HG03432 (cell line): ENCODE results near the gene OLR1.
A peak's percentile ranks its signal among the peaks of the same experiment; 100 is the strongest.
"Not testable (repeated sequence)": the region's sequence is repeated elsewhere in the genome, so short reads cannot be mapped to it uniquely, and the experiment has no call there.

Source experiments
- ATAC-seq: cut with Tn5 transposase; IDR thresholded peaks from one replicate; pipeline ENCODE4 v1.9.1; 2021; ENCODE audit warnings: mild to moderate bottlenecking, moderate library complexity; ENCODE audit not compliant: unreplicated experiment

OLR1 gene

DNA sequence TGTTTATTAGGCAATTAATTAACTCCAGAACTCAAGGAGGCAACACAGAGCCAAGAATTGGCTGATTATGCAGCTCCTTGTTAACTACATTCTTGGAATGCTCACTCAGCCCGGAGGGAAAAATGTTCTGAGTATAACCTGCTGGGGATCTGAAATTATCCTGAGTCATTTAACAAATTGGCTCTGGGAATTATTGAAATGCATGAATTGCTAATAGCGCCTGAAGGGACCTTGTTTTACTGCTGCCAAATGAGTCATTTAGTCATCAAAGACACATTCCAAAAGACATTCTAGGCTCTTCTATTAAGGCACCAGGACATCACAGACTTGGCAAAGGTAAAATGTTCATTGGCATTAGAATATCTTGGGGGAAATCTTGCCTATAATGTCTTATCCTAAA lies 19.9 kb upstream of the OLR1 start:
- ATAC-seq: no peak

GRCh38 chr12:10190558-10191388 lies 18.8 kb upstream of the OLR1 start:
- ATAC-seq: peak; percentile 88

DNA sequence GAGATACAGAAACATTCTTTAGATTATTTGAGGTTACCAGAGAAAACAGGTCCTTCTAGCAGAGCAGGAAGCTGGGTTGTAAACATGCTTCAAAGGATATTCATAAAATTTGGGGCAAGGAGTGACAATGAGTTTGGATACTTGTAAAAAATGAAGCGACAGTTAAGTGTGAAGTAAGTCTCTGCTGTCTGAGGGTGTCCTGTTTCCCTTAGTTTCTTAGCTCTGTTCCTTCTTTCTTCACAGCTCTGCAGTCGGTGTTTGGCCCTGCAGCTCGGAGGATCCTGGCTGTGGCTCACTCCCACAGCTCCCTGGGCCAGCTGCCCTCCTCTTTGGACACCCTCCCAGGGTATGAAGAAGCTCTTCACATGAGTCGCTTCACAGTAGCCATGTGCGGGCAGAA lies 17.7 kb upstream of the OLR1 start:
- ATAC-seq: no peak

- ATAC-seq: not testable (repeated sequence)
These were observed 15.0 kb upstream of the OLR1 start for GRCh38 chr12:10186958-10187357.

- ATAC-seq: no peak
These were observed 14.4 kb upstream of the OLR1 start for GRCh38 chr12:10186299-10186698.

GRCh38 chr12:10184261-10184843 lies 12.4 kb upstream of the OLR1 start:
- no peak for ATAC-seq

- ATAC-seq: no peak
These were observed 10.6 kb upstream of the OLR1 start for GRCh38 chr12:10182354-10183049.

- no peak for ATAC-seq
These were observed 7.8 kb upstream of the OLR1 start for GRCh38 chr12:10179776-10180181.

DNA sequence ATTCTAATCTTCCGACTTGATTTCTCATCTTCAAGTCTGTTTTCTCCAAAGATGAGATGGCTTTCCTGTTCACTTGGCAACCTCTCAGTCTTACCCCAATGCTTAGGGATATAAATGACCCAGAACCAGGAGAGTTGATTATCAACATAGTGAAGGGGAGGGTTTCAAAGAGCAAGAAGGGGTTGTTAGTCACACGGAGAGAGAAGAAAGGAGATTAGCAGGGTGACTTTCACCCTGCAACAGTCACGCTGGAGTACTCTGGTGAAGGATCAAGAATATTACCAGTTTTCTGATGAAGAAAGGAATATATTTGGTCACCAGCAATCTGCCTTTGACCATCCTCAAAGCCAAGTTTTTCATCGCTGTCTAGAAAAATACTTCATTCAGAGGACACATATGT lies 6.9 kb upstream of the OLR1 start, which contains the start of gene TMEM52B:
TMEM52B (plus strand) TSS at position 212 of the 400 bp plus-strand sequence. CDS start 543 bp downstream, outside the sequence.
- no peak for ATAC-seq

DNA sequence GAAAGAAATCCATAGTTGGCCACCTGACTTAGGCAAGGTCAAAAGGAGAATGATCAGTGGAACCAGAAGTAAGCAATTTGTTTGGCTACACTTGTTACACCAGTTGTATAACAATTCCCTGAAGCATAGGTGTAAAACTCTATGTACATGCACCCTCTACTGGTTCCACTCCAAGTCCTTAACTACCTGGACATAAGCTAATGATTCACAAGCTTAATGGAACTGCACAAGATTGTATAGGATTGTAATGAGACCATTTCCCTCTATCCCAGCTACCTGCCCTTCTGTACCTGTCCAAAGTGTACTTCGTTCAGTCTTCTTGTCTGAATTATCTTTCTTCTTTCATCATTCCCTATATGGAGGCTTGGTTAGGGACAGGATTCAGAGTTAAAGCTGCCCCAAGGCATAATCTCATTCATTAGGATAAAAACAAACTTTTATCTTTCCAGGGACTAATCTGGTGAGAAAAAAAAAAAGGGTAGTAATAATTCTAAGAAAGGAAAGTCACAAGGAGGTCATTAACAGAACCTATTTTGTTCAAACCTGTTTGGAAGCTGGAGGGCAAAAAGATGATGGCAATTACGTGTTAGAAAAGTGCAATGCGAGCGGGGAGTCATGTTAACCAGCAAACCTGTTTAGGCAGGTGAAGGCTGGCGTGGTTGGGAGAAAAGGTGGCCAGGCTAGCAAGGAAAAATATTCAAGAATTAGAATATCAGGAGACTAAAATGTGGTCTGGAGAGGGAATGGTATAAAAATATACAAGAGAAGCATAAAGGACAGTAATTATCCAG lies 4.1 kb upstream of the OLR1 start:
- ATAC-seq: no peak

DNA sequence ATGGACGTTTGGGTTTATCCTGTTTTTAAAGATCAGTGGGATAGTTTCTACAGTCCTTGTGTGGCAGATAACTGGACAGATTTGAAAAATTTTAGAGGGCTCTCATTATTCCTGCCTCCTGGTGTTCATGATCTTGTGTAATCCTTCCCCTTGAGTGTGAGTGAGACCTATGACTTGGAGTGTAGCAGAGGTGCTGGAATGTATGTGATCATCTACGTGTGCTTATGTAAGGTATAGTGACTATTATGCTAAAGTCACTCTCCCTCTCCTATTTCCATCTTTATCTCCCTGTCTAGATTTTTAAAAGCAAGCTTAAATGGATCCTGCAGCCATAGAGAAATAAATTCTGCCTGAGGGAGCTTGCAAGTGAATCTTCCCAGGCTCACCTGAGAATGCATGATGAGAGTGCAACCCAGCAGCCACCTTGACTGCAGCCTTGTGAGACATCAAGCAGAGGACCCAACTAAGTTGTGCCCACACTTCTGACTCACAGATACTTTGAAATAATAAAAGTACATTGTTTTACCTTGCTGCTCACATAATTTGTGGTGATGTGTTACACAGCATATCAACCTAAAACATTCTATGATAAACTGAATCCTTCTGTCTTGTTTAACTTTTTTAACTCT lies 3.2 kb upstream of the OLR1 start:
- ATAC-seq: no peak

DNA sequence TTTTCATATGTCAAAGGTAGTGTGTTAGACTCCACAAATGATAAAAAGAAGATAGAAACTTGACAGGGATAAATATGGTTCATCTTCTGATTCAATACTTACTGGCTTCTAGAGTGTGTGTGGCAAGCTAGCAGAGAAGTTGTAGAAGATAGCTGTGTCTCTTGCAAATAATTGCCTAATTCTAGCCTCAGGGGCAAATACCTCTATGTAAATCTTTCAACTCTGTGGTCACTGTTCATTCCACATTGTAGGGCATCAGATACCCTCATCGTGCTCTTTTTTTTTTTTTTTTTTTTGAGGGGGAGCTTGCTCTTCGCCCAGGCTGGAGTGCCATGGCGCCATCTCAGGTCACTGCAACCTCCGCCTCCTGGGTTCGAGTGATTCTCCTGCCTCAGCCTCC lies 1.7 kb downstream of the OLR1 start:
- peak; percentile 62 for ATAC-seq

DNA sequence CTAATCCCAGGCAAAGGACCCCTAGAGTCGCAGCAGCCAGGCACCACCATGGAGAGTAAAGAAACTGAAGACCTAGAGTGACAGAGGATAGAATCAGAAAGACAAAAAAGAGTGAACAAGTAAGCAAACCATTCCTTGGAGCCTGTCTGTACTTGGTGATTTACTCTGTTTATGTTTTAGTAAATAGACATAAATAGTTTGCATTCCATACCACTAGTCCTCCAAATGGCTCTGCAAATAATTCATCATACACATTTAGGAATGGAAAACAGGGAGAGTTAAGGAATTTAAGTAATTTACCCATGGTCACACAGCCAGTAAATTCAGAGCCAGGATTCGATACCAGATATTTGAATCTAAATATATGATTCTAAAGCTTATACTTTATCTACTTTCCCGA lies 2.8 kb downstream of the OLR1 start:
- ATAC-seq: no peak

DNA sequence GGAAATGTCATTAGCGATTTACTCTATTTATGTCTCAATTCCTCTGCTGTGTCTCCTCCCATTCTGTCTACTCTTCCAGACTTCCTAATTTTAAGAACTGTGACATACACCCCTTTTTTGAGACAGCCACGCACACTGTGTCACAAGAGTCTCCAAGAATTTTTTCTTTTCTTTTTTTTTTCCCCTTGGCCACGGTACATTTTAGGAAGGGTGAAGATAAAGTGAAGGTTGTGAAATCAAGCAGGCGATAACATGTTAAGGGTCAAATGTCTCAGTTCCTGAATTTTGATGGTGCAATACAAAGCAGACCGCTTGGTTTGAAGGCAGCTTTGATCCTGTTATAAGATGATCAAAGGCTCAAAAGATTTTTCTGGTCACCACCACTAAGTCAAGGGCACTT lies 4.3 kb downstream of the OLR1 start:
- ATAC-seq: no peak

DNA sequence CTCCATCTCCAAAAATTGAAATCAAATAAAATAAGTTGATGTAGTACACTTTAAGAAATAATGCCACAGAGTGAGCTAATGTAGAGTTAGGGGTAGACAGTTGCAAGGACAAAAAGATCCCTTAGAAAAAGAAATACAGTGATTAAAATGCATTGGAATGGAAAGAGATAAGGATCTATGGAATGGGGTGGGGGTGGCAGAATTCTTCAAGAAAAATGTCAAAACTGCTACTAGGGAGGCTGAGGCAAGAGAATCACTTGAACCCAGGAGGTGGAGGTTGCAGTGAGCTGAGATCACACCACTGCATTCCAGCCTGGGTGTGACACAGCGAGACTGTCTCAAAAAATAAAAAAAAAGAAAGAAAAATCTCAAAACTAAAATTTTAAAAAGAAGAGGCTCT lies 6.5 kb downstream of the OLR1 start:
- no peak for ATAC-seq

DNA sequence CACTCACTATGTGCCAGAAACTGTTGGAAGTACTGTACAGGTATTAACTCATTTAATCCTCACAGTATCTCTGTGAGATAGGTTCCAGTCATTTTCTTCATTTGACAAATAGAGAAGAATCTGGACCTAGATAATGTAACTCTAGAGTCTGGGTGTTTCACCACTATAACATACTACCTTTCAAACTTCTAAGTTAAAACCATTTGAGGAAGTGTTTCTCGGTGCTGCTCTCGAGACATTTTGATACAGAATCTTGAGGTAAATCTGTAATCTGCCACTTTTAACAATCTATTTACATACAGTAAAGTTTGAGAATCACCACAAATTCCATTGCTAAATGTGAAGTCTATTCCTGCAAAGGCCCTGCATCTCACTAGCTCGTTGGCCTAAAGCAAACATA lies 8.8 kb downstream of the OLR1 start:
- no peak for ATAC-seq

GRCh38 chr12:10160617-10161385 lies 11.1 kb downstream of the OLR1 start:
- no peak for ATAC-seq

DNA sequence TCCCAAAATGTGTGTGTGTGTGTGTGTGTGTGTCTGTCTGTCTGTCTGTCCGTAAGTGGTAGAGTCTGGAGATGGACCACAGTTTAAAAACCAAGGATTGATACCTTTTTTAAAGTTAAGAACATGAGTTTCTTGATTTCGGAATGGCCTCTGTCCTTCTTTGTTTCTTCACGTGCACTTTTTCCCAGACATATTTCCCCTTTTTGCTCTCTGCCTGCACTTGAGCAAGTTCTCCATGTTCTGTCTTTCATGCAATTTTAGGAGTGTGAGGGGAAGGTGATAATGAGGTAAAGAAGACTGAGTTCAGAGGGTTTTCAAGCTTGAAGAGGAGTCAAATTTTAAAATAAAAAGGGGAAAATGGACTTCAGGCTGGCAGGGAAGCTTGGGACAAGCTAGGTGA lies 12.7 kb downstream of the OLR1 start:
- ATAC-seq: no peak

DNA sequence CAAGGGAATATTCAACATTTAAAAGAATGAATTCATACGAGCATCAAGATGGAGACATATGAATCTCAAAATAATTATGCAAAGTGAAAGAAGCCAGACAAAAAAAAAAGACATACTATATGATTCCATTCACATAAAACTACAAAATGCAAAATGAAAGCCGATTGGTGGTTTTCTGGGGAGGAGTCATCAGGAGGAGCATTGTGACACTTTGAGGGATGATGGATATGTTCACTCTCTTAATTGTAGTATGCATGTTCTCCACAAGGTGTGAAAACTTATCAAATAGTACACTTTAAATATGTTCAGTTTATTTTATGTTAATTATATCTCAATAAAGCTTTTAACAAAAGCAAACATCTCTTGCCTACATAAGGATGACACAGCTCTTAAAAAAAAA lies 13.5 kb downstream of the OLR1 start:
- ATAC-seq: no peak

GRCh38 chr12:10155966-10156365 lies 16.0 kb downstream of the OLR1 start:
- no peak for ATAC-seq
